SJCRH30 (cell line): ENCODE results near the gene MEF2A. TPM values are rescaled to one million over a fixed set of nuclear protein-coding genes. Genes with fewer than 3 reads are reported as not detected.

Source experiments
- DNase-seq, 2 experiments: peaks; one replicate each; pipeline ENCODE4 v3.0.0-alpha.2; 2015 to 2020
- H3K27ac ChIP-seq: fragments of 250-450 bp; sonication (Bioruptor Pico); 2 replicates; pipeline ENCODE4 v1.5.1; 2020; ENCODE audit warnings: mild to moderate bottlenecking, moderate library complexity
- H3K27me3 ChIP-seq: fragments of 250-450 bp; sonication (Bioruptor Pico); 2 replicates; pipeline ENCODE4 v1.5.1; 2020; ENCODE audit warnings: mild to moderate bottlenecking, moderate library complexity
- H3K36me3 ChIP-seq: fragments of 250-450 bp; sonication (Bioruptor Pico); 2 replicates; pipeline ENCODE4 v1.5.1; 2020; ENCODE audit warnings: mild to moderate bottlenecking, moderate library complexity
- H3K4me1 ChIP-seq: fragments of 250-450 bp; sonication (Bioruptor Pico); 2 replicates; pipeline ENCODE4 v1.5.1; 2020; ENCODE audit warnings: mild to moderate bottlenecking, moderate library complexity
- H3K4me3 ChIP-seq: fragments of 250-450 bp; sonication (Bioruptor Pico); 2 replicates; pipeline ENCODE4 v1.5.1; 2020; ENCODE audit warnings: mild to moderate bottlenecking, moderate library complexity
- H3K9me3 ChIP-seq: fragments of 250-450 bp; sonication (Bioruptor Pico); replicated peaks from 2 replicates; pipeline ENCODE4 v1.5.1; 2020; ENCODE audit warnings: mild to moderate bottlenecking, moderate library complexity
- total RNA-seq: library from RNA; depleted of rRNA; stranded (reverse); fragments of >200 nt; shearing (Covaris generic); gene quantifications from 2 replicates; pipeline ENCODE4 v1.2.3, GENCODE V29; 2014

MEF2A gene
- total RNA-seq, 1 experiment from 2014 or later = 41.2 TPM

GRCh38 chr15:99605990-99606389 lies 40.2 kb downstream of the MEF2A start:
- H3K4me3 ChIP-seq = no peak overlapping the region
- H3K36me3 ChIP-seq = peaks cover 3% of the 10 kb centered on the region; the same call in 1 of the 2 replicates
- no peak overlapping the region for H3K27ac ChIP-seq
- DNase-seq = no peak
- no peaks in the 10 kb centered on the region for H3K27me3 ChIP-seq
- H3K9me3 ChIP-seq = no peaks in the 10 kb centered on the region
- H3K4me1 ChIP-seq = no peaks in the 10 kb centered on the region

- H3K27me3 ChIP-seq = no peaks in the 10 kb centered on the region
- no peak overlapping the region for H3K4me3 ChIP-seq
- no peak for DNase-seq
- no peaks in the 10 kb centered on the region for H3K9me3 ChIP-seq
- H3K4me1 ChIP-seq = no peaks in the 10 kb centered on the region
- no peak overlapping the region for H3K27ac ChIP-seq
- peaks cover 3% of the 10 kb centered on the region; the same call in 1 of the 2 replicates for H3K36me3 ChIP-seq
Observed at GRCh38 chr15:99606646-99607045, 40.9 kb downstream of the MEF2A start.

GRCh38 chr15:99613481-99613880 lies 47.7 kb downstream of the MEF2A start:
- H3K4me1 ChIP-seq = no peaks in the 10 kb centered on the region
- no peak for DNase-seq

GRCh38 chr15:99613887-99614647 lies 48.3 kb downstream of the MEF2A start:
- H3K36me3 ChIP-seq = no peaks in the 10 kb centered on the region; the same call in none of the 2 replicates
- no peaks in the 10 kb centered on the region for H3K27me3 ChIP-seq
- no peak overlapping the region for H3K27ac ChIP-seq
- no peak for DNase-seq
- no peaks in the 10 kb centered on the region for H3K9me3 ChIP-seq
- H3K4me3 ChIP-seq = no peak overlapping the region
- no peaks in the 10 kb centered on the region for H3K4me1 ChIP-seq

More at GRCh38 chr15:99613481-99613880, 47.7 kb downstream of the MEF2A start:
- H3K27ac ChIP-seq = no peak overlapping the region
- no peaks in the 10 kb centered on the region; the same call in none of the 2 replicates for H3K36me3 ChIP-seq
- no peaks in the 10 kb centered on the region for H3K9me3 ChIP-seq
- H3K27me3 ChIP-seq = no peaks in the 10 kb centered on the region
- H3K4me3 ChIP-seq = no peak overlapping the region

- Histone ChIP-seq H3K4me1 (no peaks in the 10 kb centered on the region), H3K36me3 (no peaks in the 10 kb centered on the region; the same call in 1 of the 2 replicates), H3K4me3 (no peak overlapping the region), H3K27ac (no peak overlapping the region), H3K27me3 (no peaks in the 10 kb centered on the region), H3K9me3 (no peaks in the 10 kb centered on the region)
- no peak for DNase-seq
Observed at GRCh38 chr15:99614749-99615288, 49.0 kb downstream of the MEF2A start.

GRCh38 chr15:99615460-99615859 lies 49.7 kb downstream of the MEF2A start:
- no peak overlapping the region for H3K4me3 ChIP-seq
- no peak overlapping the region for H3K27ac ChIP-seq
- no peak for DNase-seq
- H3K36me3 ChIP-seq = no peaks in the 10 kb centered on the region; the same call in 1 of the 2 replicates
- no peaks in the 10 kb centered on the region for H3K4me1 ChIP-seq
- no peaks in the 10 kb centered on the region for H3K27me3 ChIP-seq
- no peaks in the 10 kb centered on the region for H3K9me3 ChIP-seq

GRCh38 chr15:99616129-99616528 lies 50.3 kb downstream of the MEF2A start:
- H3K27me3 ChIP-seq = no peaks in the 10 kb centered on the region
- H3K4me3 ChIP-seq = no peak overlapping the region
- H3K9me3 ChIP-seq = no peaks in the 10 kb centered on the region
- no peaks in the 10 kb centered on the region for H3K4me1 ChIP-seq
- peaks cover 2% of the 10 kb centered on the region; the same call in 1 of the 2 replicates for H3K36me3 ChIP-seq
- DNase-seq = no peak
- no peak overlapping the region for H3K27ac ChIP-seq

GRCh38 chr15:99616773-99617342 lies 51.1 kb downstream of the MEF2A start:
- Histone ChIP-seq H3K4me3 (no peak overlapping the region), H3K36me3 (peaks cover 2% of the 10 kb centered on the region; the same call in 1 of the 2 replicates), H3K27ac (no peak overlapping the region), H3K27me3 (no peaks in the 10 kb centered on the region), H3K4me1 (no peaks in the 10 kb centered on the region), H3K9me3 (no peaks in the 10 kb centered on the region)
- DNase-seq = no peak

GRCh38 chr15:99618941-99619411 lies 53.2 kb downstream of the MEF2A start:
- Histone ChIP-seq H3K4me3 (no peak overlapping the region), H3K4me1 (no peaks in the 10 kb centered on the region), H3K27me3 (no peaks in the 10 kb centered on the region), H3K36me3 (0 out of 2 replicates have a peak, but pooled peaks cover 2% of the 10 kb centered on the region), H3K27ac (no peak overlapping the region), H3K9me3 (no peaks in the 10 kb centered on the region)
- no peak for DNase-seq

GRCh38 chr15:99619712-99620111 lies 53.9 kb downstream of the MEF2A start:
- no peak overlapping the region for H3K27ac ChIP-seq
- no peak overlapping the region for H3K4me3 ChIP-seq
- H3K36me3 ChIP-seq = 0 out of 2 replicates have a peak, but pooled peaks cover 2% of the 10 kb centered on the region
- DNase-seq = no peak
- no peaks in the 10 kb centered on the region for H3K27me3 ChIP-seq
- no peaks in the 10 kb centered on the region for H3K9me3 ChIP-seq
- no peaks in the 10 kb centered on the region for H3K4me1 ChIP-seq

GRCh38 chr15:99620178-99620577 lies 54.4 kb downstream of the MEF2A start:
- Histone ChIP-seq H3K4me3 (no peak overlapping the region), H3K27me3 (no peaks in the 10 kb centered on the region), H3K36me3 (0 out of 2 replicates have a peak, but pooled peaks cover 2% of the 10 kb centered on the region), H3K9me3 (no peaks in the 10 kb centered on the region), H3K4me1 (no peaks in the 10 kb centered on the region), H3K27ac (no peak overlapping the region)
- no peak for DNase-seq

GRCh38 chr15:99621767-99622166 lies 56.0 kb downstream of the MEF2A start:
- no peaks in the 10 kb centered on the region; the same call in 1 of the 2 replicates for H3K9me3 ChIP-seq
- no peak for DNase-seq
- no peaks in the 10 kb centered on the region for H3K27me3 ChIP-seq
- H3K4me3 ChIP-seq = no peak overlapping the region
- H3K4me1 ChIP-seq = no peaks in the 10 kb centered on the region
- 0 out of 2 replicates have a peak, but pooled peaks cover 4% of the 10 kb centered on the region for H3K36me3 ChIP-seq
- H3K27ac ChIP-seq = no peak overlapping the region

GRCh38 chr15:99628374-99629001 lies 62.7 kb downstream of the MEF2A start:
- H3K9me3 ChIP-seq = no peaks in the 10 kb centered on the region; the same call in 1 of the 2 replicates
- DNase-seq = no peak
- H3K4me1 ChIP-seq = no peaks in the 10 kb centered on the region
- H3K27ac ChIP-seq = no peak overlapping the region
- peaks cover 3% of the 10 kb centered on the region; the same call in 1 of the 2 replicates for H3K36me3 ChIP-seq
- H3K27me3 ChIP-seq = no peaks in the 10 kb centered on the region
- H3K4me3 ChIP-seq = no peak overlapping the region

- Histone ChIP-seq H3K9me3 (no peaks in the 10 kb centered on the region; the same call in 1 of the 2 replicates), H3K4me1 (no peaks in the 10 kb centered on the region), H3K4me3 (no peak overlapping the region), H3K27ac (no peak overlapping the region), H3K36me3 (peaks cover 7% of the 10 kb centered on the region), H3K27me3 (no peaks in the 10 kb centered on the region)
- no peak for DNase-seq
Observed at GRCh38 chr15:99630607-99631131, 64.9 kb downstream of the MEF2A start.
